HCT116 (cell line): ENCODE results near the gene ACTN4. TPM values are rescaled to one million over a fixed set of nuclear protein-coding genes. Genes with fewer than 3 reads are reported as not detected.
A peak's percentile ranks its signal among the peaks of the same experiment; 100 is the strongest.

Experiments used
- ATAC-seq: fragments of 200-7000 bp; cut with Tn5 transposase; 2 replicates; pipeline ENCODE4 v1.9.1; 2020; ENCODE audit warnings: mild to moderate bottlenecking, moderate library complexity
- BruUV-seq: library from RNA; stranded (reverse); fragments of 400-500 nt; replicated peaks from 2 replicates; lab custom pipeline; 2021; lab: Mats Ljungman, UMichigan
- CTCF ChIA-PET: fragments of 300-600 bp; sonication (Branson Sonifier 250); formaldehyde crosslinking; loops from one replicate; lab custom pipeline; 2021; ENCODE audit warnings: antibody characterized with exemption; lab: Charles Lee
- POLR2A ChIA-PET: fragments of 300-600, 350-600 bp; sonication (Branson Sonifier 250); formaldehyde crosslinking; loops from one replicate; lab custom pipeline; 2021; ENCODE audit warnings: antibody characterized with exemption; lab: Charles Lee
- RAD21 ChIA-PET, 2 experiments: fragments of 300-600 bp; sonication (Branson Sonifier 250); formaldehyde crosslinking; loops; one replicate each; lab custom pipeline; 2023; ENCODE audit warnings: low total read pairs in 2 of 2; ENCODE audit not compliant: uncharacterized antibody in 2 of 2, unreplicated experiment in 2 of 2, low non-redundant PET in 1 of 2; lab: Charles Lee
- DNase-seq: peaks from one replicate; pipeline ENCODE4 v3.0.0-alpha.2; 2010; ENCODE audit warnings: low read depth, low spot score
- H2AFZ ChIP-seq: fragments of 200-600 bp; shearing (Covaris generic), sonication (generic); 2 replicates; pipeline ENCODE4 v1.6.1; 2017; ENCODE audit warnings: low read depth, mixed run types, mixed read lengths, antibody characterized with exemption, low read length; ENCODE audit not compliant: poor library complexity, severe bottlenecking
- H3K27ac ChIP-seq: 2 replicates; pipeline ENCODE4 v1.5.1; 2012; ENCODE audit warnings: low read depth, low read length
- H3K27me3 ChIP-seq: fragments of 200-600 bp; sonication (generic); 2 replicates; pipeline ENCODE4 v1.6.1; 2016; ENCODE audit warnings: mixed run types, low read length, mixed read lengths; ENCODE audit not compliant: insufficient read depth
- H3K36me3 ChIP-seq, 2 experiments: fragments of 200-500 bp in 1 of 2; fragments of 200-600 bp in 1 of 2; sonication (Bioruptor generic) in 1 of 2; sonication (generic) in 1 of 2; 2 replicates each; pipeline versions ENCODE4 v1.5.1 to v1.6.1; 2014 to 2016; ENCODE audit warnings: low read length in 2 of 2, inconsistent platforms in 1 of 2, mixed read lengths in 1 of 2, mixed run types in 1 of 2; ENCODE audit not compliant: insufficient read depth in 2 of 2, control insufficient read depth in 1 of 2
- H3K4me1 ChIP-seq, 2 experiments: fragments of 200-600 bp in 1 of 2; sonication (generic) in 1 of 2; 2 replicates each; pipeline versions ENCODE4 v1.5.1 to v1.6.1; 2012 to 2017; ENCODE audit warnings: low read length in 2 of 2, inconsistent platforms in 1 of 2, mild to moderate bottlenecking in 1 of 2, mixed read lengths in 1 of 2, mixed run types in 1 of 2, moderate library complexity in 1 of 2; ENCODE audit not compliant: insufficient read depth in 2 of 2, control insufficient read depth in 1 of 2
- H3K4me2 ChIP-seq: fragments of 200-600 bp; sonication (generic); 2 replicates; pipeline ENCODE4 v1.6.1; 2017; ENCODE audit warnings: mixed run types, low read length, mixed read lengths
- H3K4me3 ChIP-seq, 2 experiments: fragments of 200-600 bp in 1 of 2; sonication (generic) in 1 of 2; replicated peaks in 1 of 2; 2 replicates each; pipeline ENCODE4 v1.5.1; 2011 to 2016; ENCODE audit warnings: low read length in 2 of 2, control low read depth in 1 of 2, low read depth in 1 of 2, mild to moderate bottlenecking in 1 of 2, mixed read lengths in 1 of 2, mixed run types in 1 of 2
- H3K79me2 ChIP-seq: fragments of 200-600 bp; sonication (generic); 2 replicates; pipeline ENCODE4 v1.6.1; 2017; ENCODE audit warnings: mild to moderate bottlenecking, mixed run types, low read length, moderate library complexity, mixed read lengths; ENCODE audit not compliant: insufficient read depth
- H3K9ac ChIP-seq: fragments of 200-600 bp; sonication (generic); 2 replicates; pipeline ENCODE4 v1.6.1; 2016; ENCODE audit warnings: low read length, mixed read lengths
- H3K9me2 ChIP-seq: fragments of 200-600 bp; sonication (generic), shearing (Covaris generic); 2 replicates; pipeline ENCODE4 v1.6.1; 2017; ENCODE audit warnings: mixed run types, mild to moderate bottlenecking, moderate library complexity; ENCODE audit not compliant: insufficient read depth
- H3K9me3 ChIP-seq, 2 experiments: fragments of 200-500 bp in 1 of 2; fragments of 200-600 bp in 1 of 2; sonication (Bioruptor generic) in 1 of 2; sonication (generic) in 1 of 2; 2 replicates each; pipeline ENCODE4 v1.6.1; 2014 to 2017; ENCODE audit warnings: low read length in 2 of 2, mixed read lengths in 2 of 2, inconsistent platforms in 1 of 2, low read depth in 1 of 2, mild to moderate bottlenecking in 1 of 2, mixed run types in 1 of 2, moderate library complexity in 1 of 2; ENCODE audit not compliant: control insufficient read depth in 1 of 2, insufficient read depth in 1 of 2
- H4K20me1 ChIP-seq: fragments of 200-600 bp; sonication (generic), shearing (Covaris generic); 2 replicates; pipeline ENCODE4 v1.6.1; 2017; ENCODE audit warnings: mixed run types, mild to moderate bottlenecking, moderate library complexity; ENCODE audit not compliant: insufficient read depth
- ATF3 ChIP-seq: IDR thresholded peaks from 2 replicates; pipeline ENCODE4 v1.6.1; 2012
- FOSL1 ChIP-seq: IDR thresholded peaks from 2 replicates; pipeline ENCODE4 v1.6.1; 2012; ENCODE audit warnings: low read depth
- JUND ChIP-seq: IDR thresholded peaks from 2 replicates; pipeline ENCODE4 v1.6.1; 2012
- POLR2A ChIP-seq: IDR thresholded peaks from 2 replicates; pipeline ENCODE4 v1.7.0; 2011; ENCODE audit warnings: borderline replicate concordance; ENCODE audit not compliant: insufficient read depth, insufficient read length; ENCODE audit errors: extremely low read depth
- POLR2AphosphoS5 ChIP-seq: IDR thresholded peaks from 2 replicates; pipeline ENCODE4 v1.6.1; 2011; ENCODE audit warnings: mild to moderate bottlenecking, low read depth, low read length, moderate library complexity
- SP1 ChIP-seq: IDR thresholded peaks from 2 replicates; pipeline ENCODE4 v1.6.1; 2012; ENCODE audit warnings: low read depth
- SRF ChIP-seq: IDR thresholded peaks from 2 replicates; pipeline ENCODE4 v1.6.1; 2012; ENCODE audit warnings: low read depth
- ZNF274 ChIP-seq: fragments of 200-500 bp; sonication (Bioruptor generic); IDR thresholded peaks from 2 replicates; pipeline ENCODE4 v1.6.1; 2014; ENCODE audit warnings: mild to moderate bottlenecking, low read depth, low read length, inconsistent platforms
- intact Hi-C: fragments of 100-400 bp; cut with micrococcal nuclease; formaldehyde crosslinking; loops from 2 replicates; pipeline ENCODE4 v1.10.0; 2022
- total RNA-seq: library from RNA; stranded (reverse); gene quantifications from one replicate; pipeline ENCODE4 v1.2.1, GENCODE V29; 2021; ENCODE audit not compliant: unreplicated experiment
- TF ChIP-seq, protein P1 (sequence below): IDR thresholded peaks from 2 replicates; pipeline ENCODE4 v1.6.1; 2011; ENCODE audit warnings: mild to moderate bottlenecking, low read length, moderate library complexity; ENCODE audit not compliant: insufficient replicate concordance; ENCODE audit errors: extremely low read depth

The ACTN4 gene
- total RNA-seq, 1 experiment from 2014 or later, result 651 TPM

DNA sequence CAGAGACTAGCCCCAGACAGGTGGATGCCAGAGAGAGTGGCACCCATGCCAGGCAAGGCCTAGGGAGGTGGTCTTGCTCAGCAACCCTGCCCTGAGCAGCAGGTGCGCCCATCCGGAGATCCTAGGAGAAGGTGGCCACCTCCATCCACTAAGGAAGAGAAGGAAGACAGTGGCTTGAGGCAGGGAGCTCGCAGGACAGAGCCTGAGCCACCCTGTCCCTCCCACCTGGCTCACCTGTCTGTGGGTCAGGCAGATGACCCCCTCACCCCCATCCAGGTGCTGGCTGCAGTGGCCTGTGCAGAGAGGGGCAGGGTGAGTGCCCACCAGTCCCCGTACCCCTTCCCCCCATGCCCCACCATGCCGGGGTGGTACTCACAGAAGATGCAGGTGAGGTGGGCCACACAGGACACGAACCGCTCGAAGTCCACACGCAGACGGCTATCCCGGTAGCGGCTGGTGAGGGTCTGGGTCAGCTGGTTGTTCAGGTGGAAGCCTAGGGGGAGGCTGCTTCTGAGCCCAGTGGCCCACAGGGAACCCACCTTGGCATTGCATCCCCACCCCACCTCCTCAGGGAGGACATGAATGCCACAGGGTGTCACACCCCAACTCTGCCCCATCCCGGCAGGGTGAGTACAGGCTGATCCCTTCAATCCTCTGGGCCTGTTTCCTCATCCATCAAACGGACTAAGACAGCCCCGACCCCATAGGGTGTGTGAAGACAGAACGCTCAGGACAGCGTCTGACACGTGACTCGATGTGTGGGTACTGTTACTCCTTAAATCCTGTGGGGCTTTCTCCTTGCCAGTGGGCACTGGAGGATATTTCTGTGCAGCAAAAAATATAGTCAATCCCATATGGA, 83.5 kb downstream of the ACTN4 start (continued):
- TF ChIP-seq SRF, result no peak

DNA sequence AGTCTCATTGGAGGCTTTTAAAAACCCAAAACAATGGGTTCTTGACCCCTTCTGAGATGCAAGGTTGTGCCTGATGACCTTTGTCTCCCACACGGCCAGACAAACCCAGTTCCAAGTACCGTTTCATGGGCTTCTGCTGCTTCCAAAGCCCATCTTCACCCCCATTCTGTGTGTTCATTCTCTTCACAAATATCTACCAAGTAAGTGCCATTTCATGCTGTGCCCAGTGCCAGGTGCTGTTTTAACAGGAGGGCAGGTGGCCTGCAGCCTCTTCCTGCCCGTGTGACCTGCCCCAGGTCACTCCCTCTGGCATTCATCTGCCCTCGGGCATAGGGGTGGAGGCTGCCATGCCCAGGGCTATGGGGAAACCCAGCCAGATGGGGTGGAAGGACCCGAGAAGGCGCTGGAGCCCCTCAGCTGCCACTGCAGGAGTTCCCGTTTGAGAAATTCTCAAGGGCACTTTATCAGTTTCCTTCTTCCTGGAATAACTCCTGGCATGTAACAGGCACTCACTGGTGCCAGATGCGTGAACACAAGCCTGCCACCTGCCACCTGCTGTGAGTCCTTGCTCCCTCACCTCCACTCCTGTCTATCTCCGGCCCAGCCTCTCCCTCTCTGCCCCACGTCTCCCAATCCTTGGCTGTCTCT, 84.3 kb downstream of the ACTN4 start:
- no peak overlapping the region for H3K4me2 ChIP-seq
- 0 out of 2 replicates have a peak, but pooled peaks cover 3% of the 10 kb centered on the region for H4K20me1 ChIP-seq
- H3K36me3 ChIP-seq, result peaks cover 11 to 32% of the 10 kb centered on the region in 2 experiments; a peak in 3 of 4 replicates
- H3K79me2 ChIP-seq, result no peaks in the 10 kb centered on the region; the same call in 1 of the 2 replicates
- no peak overlapping the region for H2AFZ ChIP-seq
- ATAC-seq (no peak), DNase-seq (no peak)
- peak overlapping the region; percentile 30; the same call in 1 of the 2 replicates for H3K27ac ChIP-seq
- H3K4me1 ChIP-seq, result peaks cover 13 to 55% of the 10 kb centered on the region in 2 experiments; a peak in 3 of 4 replicates
- no peaks in the 10 kb centered on the region for H3K27me3 ChIP-seq
- POLR2A ChIA-PET, result no interaction called here
- H3K4me3 ChIP-seq, result no peak overlapping the region
- BruUV-seq, result no TSS peak
- H3K9me2 ChIP-seq, result no peaks in the 10 kb centered on the region
- intact Hi-C loops, result loop anchor here (5.0 kb wide), 1 partner anchor 201 kb away; the partner anchor contains the start of genes MRPS12 and SARS2
- RAD21 ChIA-PET, result no interaction called here
- CTCF ChIA-PET, result no interaction called here
- H3K9me3 ChIP-seq, result no peaks in the 10 kb centered on the region
- no peak for TF ChIP-seq ZNF274
- TF ChIP-seq POLR2AphosphoS5, result peak; percentile 28; the same call in 1 of the 2 replicates
- no peak overlapping the region for H3K9ac ChIP-seq

DNA sequence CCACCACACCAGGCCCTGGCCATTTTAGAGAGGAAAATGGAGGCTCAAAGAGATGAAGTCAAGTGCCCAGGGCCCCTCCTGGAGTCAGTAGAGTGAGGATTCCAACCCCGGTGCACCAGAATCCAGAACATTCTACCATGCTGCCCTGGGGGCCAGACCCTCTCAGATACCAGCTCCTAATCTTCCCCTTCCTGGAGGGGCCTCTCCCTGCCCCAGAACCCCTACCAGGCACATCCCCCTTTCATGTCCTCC, 85.7 kb downstream of the ACTN4 start:
- Histone ChIP-seq H3K4me2 (peak overlapping the region; percentile 62), H3K4me1 (peaks cover 13 to 59% of the 10 kb centered on the region in 2 experiments; a peak in 3 of 4 replicates), H3K9me2 (no peaks in the 10 kb centered on the region), H3K9me3 (no peaks in the 10 kb centered on the region), H2AFZ (no peak overlapping the region)
- intact Hi-C loops, result loop anchor here (5.0 kb wide), 1 partner anchor 199 kb away; the partner anchor contains the start of genes MRPS12 and SARS2
- DNase-seq, result no peak
- RAD21 ChIA-PET, result no interaction called here
- TF ChIP-seq JUND (no peak), ATF3 (no peak), SP1 (no peak), POLR2A (no peak), FOSL1 (no peak)
- TF ChIP-seq, protein P1, sequence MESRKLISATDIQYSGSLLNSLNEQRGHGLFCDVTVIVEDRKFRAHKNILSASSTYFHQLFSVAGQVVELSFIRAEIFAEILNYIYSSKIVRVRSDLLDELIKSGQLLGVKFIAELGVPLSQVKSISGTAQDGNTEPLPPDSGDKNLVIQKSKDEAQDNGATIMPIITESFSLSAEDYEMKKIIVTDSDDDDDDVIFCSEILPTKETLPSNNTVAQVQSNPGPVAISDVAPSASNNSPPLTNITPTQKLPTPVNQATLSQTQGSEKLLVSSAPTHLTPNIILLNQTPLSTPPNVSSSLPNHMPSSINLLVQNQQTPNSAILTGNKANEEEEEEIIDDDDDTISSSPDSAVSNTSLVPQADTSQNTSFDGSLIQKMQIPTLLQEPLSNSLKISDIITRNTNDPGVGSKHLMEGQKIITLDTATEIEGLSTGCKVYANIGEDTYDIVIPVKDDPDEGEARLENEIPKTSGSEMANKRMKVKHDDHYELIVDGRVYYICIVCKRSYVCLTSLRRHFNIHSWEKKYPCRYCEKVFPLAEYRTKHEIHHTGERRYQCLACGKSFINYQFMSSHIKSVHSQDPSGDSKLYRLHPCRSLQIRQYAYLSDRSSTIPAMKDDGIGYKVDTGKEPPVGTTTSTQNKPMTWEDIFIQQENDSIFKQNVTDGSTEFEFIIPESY, result no peak
- TF ChIP-seq, all 23 proteins: peak for 0
- Histone ChIP-seq H3K27me3 (no peaks in the 10 kb centered on the region), H4K20me1 (0 out of 2 replicates have a peak, but pooled peaks cover 3% of the 10 kb centered on the region), H3K27ac (peak overlapping the region; percentile 67; the same call in 1 of the 2 replicates), H3K36me3 (peaks cover 11 to 20% of the 10 kb centered on the region in 2 experiments; a peak in 3 of 4 replicates), H3K9ac (0 out of 2 replicates have a peak overlapping the region, but pooled peaks have one; percentile 39), H3K4me3 (no peak overlapping the region), H3K79me2 (no peaks in the 10 kb centered on the region)
- CTCF ChIA-PET, result interaction anchor here (0.9 to 1.1 kb wide), 2 partner anchors 189 to 330 kb away, joined by 3 read pairs; partner anchors contain the start of gene FAM98C
- peak; percentile 0; the same call in 1 of the 2 replicates for ATAC-seq
- BruUV-seq, result no TSS peak
- POLR2A ChIA-PET, result interaction anchor here (1.0 kb wide), 1 partner anchor 86 kb away, joined by 3 read pairs; the partner anchor contains the start of gene ACTN4
